Spleen (tissue), 11 donors: ENCODE results near the gene ALOXE3. TPM values are rescaled to one million over a fixed set of nuclear protein-coding genes. Genes with fewer than 3 reads are reported as not detected.

Source experiments
- DNase-seq: peaks from one replicate; pipeline ENCODE4 v3.0.0-alpha.2; 2020
- H3K27ac ChIP-seq, 8 donors: fragments of 200-600 bp; sonication (generic) in 7 of 8; 1 replicate in 4 of 8; 2 replicates in 4 of 8; pipeline versions ENCODE4 v1.5.0 to v1.8.0; 2016 to 2021; ENCODE audit warnings: inconsistent platforms in 4 of 8, mild to moderate bottlenecking in 4 of 8, moderate library complexity in 1 of 8
- H3K27me3 ChIP-seq, 7 donors: fragments of 200-600 bp; sonication (generic) in 6 of 7; replicated peaks in 1 of 7; 1 replicate in 4 of 7; 2 replicates in 3 of 7; pipeline versions ENCODE4 v1.5.0 to v1.8.0; 2016 to 2021; ENCODE audit warnings: inconsistent platforms in 3 of 7, mild to moderate bottlenecking in 1 of 7
- H3K36me3 ChIP-seq, 6 donors: fragments of 200-600 bp; sonication (generic) in 5 of 6; 1 replicate in 4 of 6; 2 replicates in 2 of 6; pipeline versions ENCODE4 v1.5.0 to v1.8.0; 2016 to 2021; ENCODE audit warnings: inconsistent platforms in 2 of 6
- H3K4me1 ChIP-seq, 6 donors: fragments of 200-600 bp; sonication (generic) in 5 of 6; 1 replicate in 3 of 6; 2 replicates in 3 of 6; pipeline versions ENCODE4 v1.5.0 to v1.8.0; 2016 to 2021; ENCODE audit warnings: inconsistent platforms in 3 of 6
- H3K4me3 ChIP-seq, 8 donors: fragments of 200-600 bp; sonication (generic) in 7 of 8; 1 replicate in 4 of 8; 2 replicates in 4 of 8; pipeline versions ENCODE4 v1.5.0 to v1.8.0; 2016 to 2021; ENCODE audit warnings: inconsistent platforms in 4 of 8, mild to moderate bottlenecking in 4 of 8, moderate library complexity in 2 of 8
- H3K9me3 ChIP-seq, 8 donors: fragments of 200-600 bp; sonication (generic) in 7 of 8; 1 replicate in 4 of 8; 2 replicates in 4 of 8; pipeline versions ENCODE4 v1.5.0 to v1.8.0; 2016 to 2021; ENCODE audit warnings: inconsistent platforms in 4 of 8
- CTCF ChIP-seq, 11 experiments: fragments of 200-600 bp in 7 of 11; fragments of 450-650 bp in 4 of 11; sonication (generic) in 4 of 11; IDR thresholded peaks in 8 of 11; conservative IDR thresholded peaks in 3 of 11; 1 replicate in 7 of 11; 2 replicates in 4 of 11; pipeline versions ENCODE4 v1.4.0 to v1.8.0; 2016 to 2021; ENCODE audit warnings: antibody characterized with exemption in 11 of 11, inconsistent platforms in 4 of 11, mild to moderate bottlenecking in 1 of 11
- POLR2A ChIP-seq, 3 donors: fragments of 450-650 bp; IDR thresholded peaks; one replicate each; pipeline ENCODE4 v1.5.1; 2017; ENCODE audit warnings: antibody characterized with exemption in 3 of 3, mild to moderate bottlenecking in 1 of 3
- POLR2AphosphoS5 ChIP-seq, 3 donors: sonication (generic); formaldehyde crosslinking; IDR thresholded peaks; one replicate each; pipeline ENCODE4 v1.5.1; 2017; ENCODE audit warnings: antibody characterized with exemption in 3 of 3
- WGBS, 5 donors: extraction: QIAGEN DNeasy Blood & Tissue Kit in 3 of 5; methylation state at CpG; one replicate each; pipeline versions ENCODE4 v1.1.5 to v1.1.7; 2013 to 2018; 5-methylcytosine and 5-hydroxymethylcytosine counted together
- intact Hi-C: fragments of 100-400 bp; cut with DNase I; formaldehyde crosslinking; loops from one replicate; pipeline ENCODE4 v1.15.0; 2023; ENCODE audit warnings: low total_unique reads
- polyA plus RNA-seq, 3 donors: library from polyadenylated mRNA; stranded (reverse); fragments of 200-250 nt; gene quantifications; one replicate each; pipeline ENCODE4 v1.2.1, GENCODE V29; 2013
- total RNA-seq, 7 donors: library from RNA; depleted of rRNA in 3 of 7; stranded (reverse); fragments of >200 nt in 3 of 7; fragmentation: NEBNext Ultra II Directional in 4 of 7; extraction: Animal tissue kit (Norgen Biotek cat#: 25700) in 4 of 7; gene quantifications; one replicate each; pipeline versions ENCODE4 v1.1.0 to v1.2.1, GENCODE V29; 2016 to 2021
- donor health status: healthy with polysubstance abuse.
- donor health status: DM: no; HTN: no; CAD: no; lungs with moderate emphysema.
- donor health status: DM: no; HTN: no; CAD: no.
- donor health status: Bipolar disorder and iron deficiency.
- donor health status: healthy.
- donor health status: DM: no; HTN: no; CAD: no.
- donor health status: DM: yes; HTN: yes; CAD: no.

The ALOXE3 gene
- total and polyA plus RNA-seq, 10 donors: 0.03 TPM; not detected in 9

GRCh38 chr17:8121681-8122421 is 3.5 kb upstream of the ALOXE3 start:
- H3K27ac ChIP-seq: peak overlapping the region in 2 of 8 donors; percentile 38 to 48
- intact Hi-C loops: no loop called here
- H3K4me1 ChIP-seq: peaks cover 69 to 100% (median 93%) of the 10 kb centered on the region in 6 donors
- 0 to 1% (median 1%) methylated on average over 48 to 76 of the region's 76 CpGs for WGBS, 5 donors
- TF ChIP-seq POLR2A (IDR thresholded peaks at IDR 0.05) (no peak), POLR2AphosphoS5 (IDR thresholded peaks at IDR 0.05) (peak in 2 of 3 donors; percentile 15 to 36), CTCF (IDR thresholded peaks at IDR 0.05 in 8 of 11, conservative IDR thresholded peaks at IDR 0.05 in 3 of 11) (peak in 8 of 11 experiments; percentile 26 to 69 (median 44))
- H3K4me3 ChIP-seq: peak overlapping the region; percentile 37 to 86 (median 54)
- peak; percentile 87 for DNase-seq
- H3K36me3 ChIP-seq: no peaks in the 10 kb centered on the region
- H3K27me3 ChIP-seq: peaks cover 4 to 86% (median 49%) of the 10 kb centered on the region in 7 donors
- H3K9me3 ChIP-seq: no peaks in the 10 kb centered on the region

- peaks cover 4 to 86% (median 54%) of the 10 kb centered on the region in 7 donors for H3K27me3 ChIP-seq
- H3K4me3 ChIP-seq: peak overlapping the region; percentile 37 to 86 (median 54)
- WGBS, 5 donors: 0 to 4% (median 1%) methylated on average over 12 to 25 of the region's 25 CpGs
- peaks cover 67 to 99% (median 92%) of the 10 kb centered on the region in 6 donors for H3K4me1 ChIP-seq
- no peak for DNase-seq
- intact Hi-C loops: no loop called here
- H3K27ac ChIP-seq: peak overlapping the region in 2 of 8 donors; percentile 38 to 48
- H3K9me3 ChIP-seq: no peaks in the 10 kb centered on the region
- H3K36me3 ChIP-seq: no peaks in the 10 kb centered on the region
- TF ChIP-seq CTCF (IDR thresholded peaks at IDR 0.05 in 8 of 11, conservative IDR thresholded peaks at IDR 0.05 in 3 of 11) (no peak), POLR2AphosphoS5 (IDR thresholded peaks at IDR 0.05) (no peak), POLR2A (IDR thresholded peaks at IDR 0.05) (no peak)
Observed at GRCh38 chr17:8121407-8121680, 3.0 kb upstream of the ALOXE3 start.

GRCh38 chr17:8120520-8121406 is 2.4 kb upstream of the ALOXE3 start:
- WGBS, 5 donors: 1 to 2% (median 1%) methylated on average over 40 of the region's 40 CpGs
- peaks cover 67 to 93% (median 87%) of the 10 kb centered on the region in 6 donors for H3K4me1 ChIP-seq
- DNase-seq: peak; percentile 86
- no peaks in the 10 kb centered on the region for H3K9me3 ChIP-seq
- H3K27me3 ChIP-seq: peaks cover 4 to 87% (median 54%) of the 10 kb centered on the region in 7 donors
- peak overlapping the region; percentile 37 to 86 (median 54) for H3K4me3 ChIP-seq
- intact Hi-C loops: no loop called here
- no peak for TF ChIP-seq POLR2A (IDR thresholded peaks at IDR 0.05)
- peak in 5 of 11 experiments; percentile 16 to 43 (median 28) for TF ChIP-seq CTCF (IDR thresholded peaks at IDR 0.05 in 8 of 11, conservative IDR thresholded peaks at IDR 0.05 in 3 of 11)
- no peak for TF ChIP-seq POLR2AphosphoS5 (IDR thresholded peaks at IDR 0.05)
- no peaks in the 10 kb centered on the region for H3K36me3 ChIP-seq
- H3K27ac ChIP-seq: peak overlapping the region in 7 of 8 donors; percentile 20 to 89 (median 81)
